Measurements from ENCODE around the gene SERPINA6. TPM values are rescaled to one million over a fixed set of nuclear protein-coding genes. Genes with fewer than 3 reads are reported as not detected.
"Not testable (repeated sequence)": the region's sequence is repeated elsewhere in the genome, so short reads cannot be mapped to it uniquely, and the experiment has no call there.

Gene SERPINA6
- not detected for total RNA-seq
- long read RNA-seq: 0 reads

- intact Hi-C loops (cut with DNase I): no loop called here
- H3K4me3 ChIP-seq: no peak within 1 kb of the TSS
- H3K36me3 ChIP-seq: no peaks in the 10 kb centered on the region
- no peaks in the 10 kb centered on the region for H3K4me1 ChIP-seq
- DNase-seq: no peak
- H3K27me3 ChIP-seq: no peaks in the 10 kb centered on the region
- no peak within 1 kb of the TSS for H3K27ac ChIP-seq
- no peak for ATAC-seq
- TF ChIP-seq, protein P1, sequence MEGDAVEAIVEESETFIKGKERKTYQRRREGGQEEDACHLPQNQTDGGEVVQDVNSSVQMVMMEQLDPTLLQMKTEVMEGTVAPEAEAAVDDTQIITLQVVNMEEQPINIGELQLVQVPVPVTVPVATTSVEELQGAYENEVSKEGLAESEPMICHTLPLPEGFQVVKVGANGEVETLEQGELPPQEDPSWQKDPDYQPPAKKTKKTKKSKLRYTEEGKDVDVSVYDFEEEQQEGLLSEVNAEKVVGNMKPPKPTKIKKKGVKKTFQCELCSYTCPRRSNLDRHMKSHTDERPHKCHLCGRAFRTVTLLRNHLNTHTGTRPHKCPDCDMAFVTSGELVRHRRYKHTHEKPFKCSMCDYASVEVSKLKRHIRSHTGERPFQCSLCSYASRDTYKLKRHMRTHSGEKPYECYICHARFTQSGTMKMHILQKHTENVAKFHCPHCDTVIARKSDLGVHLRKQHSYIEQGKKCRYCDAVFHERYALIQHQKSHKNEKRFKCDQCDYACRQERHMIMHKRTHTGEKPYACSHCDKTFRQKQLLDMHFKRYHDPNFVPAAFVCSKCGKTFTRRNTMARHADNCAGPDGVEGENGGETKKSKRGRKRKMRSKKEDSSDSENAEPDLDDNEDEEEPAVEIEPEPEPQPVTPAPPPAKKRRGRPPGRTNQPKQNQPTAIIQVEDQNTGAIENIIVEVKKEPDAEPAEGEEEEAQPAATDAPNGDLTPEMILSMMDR (IDR thresholded peaks at IDR 0.05): no peak
- H3K9me3 ChIP-seq: no peaks in the 10 kb centered on the region
Measured at GRCh38 chr14:94322648-94323570, at the start of gene SERPINA6. Gene SERPINA6, minus strand, starts transcription at chr14:94323336. Its CDS starts 8,688 bp downstream, at chr14:94314648.

GRCh38 chr14:94372021-94372605 is 49.0 kb upstream of the SERPINA6 start:
- no peak overlapping the region for H3K27ac ChIP-seq
- DNase-seq: no peak
- no peak for ATAC-seq

GRCh38 chr14:94370524-94370910 is 47.4 kb upstream of the SERPINA6 start:
- TF ChIP-seq, protein P1 (IDR thresholded peaks at IDR 0.05): no peak
- no peaks in the 10 kb centered on the region for H3K36me3 ChIP-seq
- peak; percentile 21 for DNase-seq
- H3K4me3 ChIP-seq: no peak overlapping the region
- ATAC-seq: no peak
- no peaks in the 10 kb centered on the region for H3K27me3 ChIP-seq
- intact Hi-C loops (cut with DNase I): no loop called here
- no peak overlapping the region for H3K27ac ChIP-seq
- H3K4me1 ChIP-seq: no peaks in the 10 kb centered on the region
- no peaks in the 10 kb centered on the region for H3K9me3 ChIP-seq

More at GRCh38 chr14:94372021-94372605, 49.0 kb upstream of the SERPINA6 start:
- Histone ChIP-seq H3K27me3 (no peaks in the 10 kb centered on the region), H3K36me3 (no peaks in the 10 kb centered on the region), H3K4me3 (no peak overlapping the region), H3K4me1 (no peaks in the 10 kb centered on the region), H3K9me3 (no peaks in the 10 kb centered on the region)
- intact Hi-C loops (cut with DNase I): no loop called here
- TF ChIP-seq, protein P1 (IDR thresholded peaks at IDR 0.05): no peak

- H3K27ac ChIP-seq; H3K27me3 ChIP-seq; H3K4me1 ChIP-seq; H3K4me3 ChIP-seq; H3K9me3 ChIP-seq; ATAC-seq; intact Hi-C loops (cut with DNase I); H3K36me3 ChIP-seq: not testable (repeated sequence)
- peak; percentile 41 for DNase-seq
Measured at GRCh38 chr14:94369766-94370523, 46.8 kb upstream of the SERPINA6 start.

DNA sequence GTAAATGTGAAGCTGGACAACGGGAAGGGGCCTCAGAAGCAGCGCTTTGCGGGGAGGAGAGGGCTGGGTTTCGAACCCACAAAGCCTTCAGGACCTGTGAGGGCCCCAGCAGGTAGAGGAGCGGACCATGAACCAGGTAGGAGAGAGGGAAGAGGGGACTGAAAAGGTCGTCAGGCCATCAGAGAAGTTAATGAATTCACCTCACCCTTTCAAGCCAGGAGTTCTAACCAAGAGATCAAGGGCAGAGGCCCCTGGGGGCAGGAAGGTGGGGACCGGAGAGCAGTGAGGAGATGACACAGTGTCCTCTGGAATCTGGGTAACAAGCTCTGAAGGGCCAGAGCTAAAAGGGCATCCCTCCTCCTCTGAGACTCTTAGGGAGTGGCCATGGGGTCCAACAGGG is 45.8 kb upstream of the SERPINA6 start:
- no peaks in the 10 kb centered on the region for H3K9me3 ChIP-seq
- DNase-seq (no peak), ATAC-seq (no peak)
- intact Hi-C loops (cut with DNase I): no loop called here
- TF ChIP-seq, protein P1 (IDR thresholded peaks at IDR 0.05): no peak
- H3K27ac ChIP-seq: no peak overlapping the region
- no peaks in the 10 kb centered on the region for H3K27me3 ChIP-seq
- no peaks in the 10 kb centered on the region for H3K36me3 ChIP-seq
- H3K4me3 ChIP-seq: no peak overlapping the region
- H3K4me1 ChIP-seq: no peaks in the 10 kb centered on the region

DNA sequence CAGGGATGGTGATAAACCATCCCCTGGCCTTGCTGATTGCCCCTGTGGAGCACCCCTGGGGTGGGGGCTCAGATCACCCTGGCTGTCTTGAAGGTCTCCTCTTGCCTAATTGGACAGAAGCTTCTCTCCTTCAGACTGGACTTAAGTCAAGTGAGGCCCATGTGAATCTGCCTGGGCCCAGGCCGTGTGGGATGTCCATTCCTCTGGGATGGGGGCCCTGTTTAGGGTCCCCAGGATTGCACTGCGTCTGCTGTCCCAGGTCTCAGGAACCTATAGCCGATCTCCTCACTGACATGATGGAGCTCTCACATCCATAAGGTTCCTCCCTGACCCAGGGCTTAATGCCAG is 45.1 kb upstream of the SERPINA6 start:
- intact Hi-C loops (cut with DNase I): no loop called here
- H3K27me3 ChIP-seq: no peaks in the 10 kb centered on the region
- no peak overlapping the region for H3K27ac ChIP-seq
- DNase-seq: peak; percentile 34
- no peaks in the 10 kb centered on the region for H3K9me3 ChIP-seq
- ATAC-seq: no peak
- TF ChIP-seq, protein P1 (IDR thresholded peaks at IDR 0.05): no peak
- H3K36me3 ChIP-seq: no peaks in the 10 kb centered on the region
- H3K4me3 ChIP-seq: no peak overlapping the region
- no peaks in the 10 kb centered on the region for H3K4me1 ChIP-seq

All from upper lobe of right lung (tissue), 1 donor.